Natural killer cell treated with Interleukin-12 subunit alpha and Interleukin-12 subunit beta and Interleukin-15 and Interleukin-18, amount 100 ng/mL, for 72 hours (primary cell): ENCODE results near the gene SORCS2. TPM values are rescaled to one million over a fixed set of nuclear protein-coding genes. Genes with fewer than 3 reads are reported as not detected.

Experiments used
- ATAC-seq, 2 donors: fragments of 150-1000 bp; cut with Tn5 transposase in 1 of 2; sonication (Bioruptor Pico), chemical (Tn5 transposase) in 1 of 2; 2 replicates each; pipeline ENCODE4 v1.10.0; 2021
- DNase-seq: peaks from one replicate; pipeline ENCODE4 v3.0.0; 2022; ENCODE audit warnings: low spot score
- H3K27ac Mint-ChIP-seq, 2 donors: 1 replicate in 1 of 2; 2 replicates in 1 of 2; pipeline ENCODE4 v1.8.0; 2022; ENCODE audit warnings: mixed read lengths in 2 of 2, mild to moderate bottlenecking in 1 of 2, moderate library complexity in 1 of 2
- H3K27me3 Mint-ChIP-seq, 2 donors: 1 replicate in 1 of 2; 2 replicates in 1 of 2; pipeline ENCODE4 v1.8.0; 2022; ENCODE audit warnings: mixed read lengths in 2 of 2
- H3K36me3 Mint-ChIP-seq: one replicate; pipeline ENCODE4 v1.8.0; 2022; ENCODE audit warnings: mixed read lengths
- H3K4me1 Mint-ChIP-seq, 2 donors: 1 replicate in 1 of 2; 2 replicates in 1 of 2; pipeline ENCODE4 v1.8.0; 2022; ENCODE audit warnings: low read depth in 2 of 2, mixed read lengths in 2 of 2, mild to moderate bottlenecking in 1 of 2
- H3K4me3 Mint-ChIP-seq: one replicate; pipeline ENCODE4 v1.8.0; 2022; ENCODE audit warnings: mixed read lengths
- H3K9me3 Mint-ChIP-seq: 2 replicates; pipeline ENCODE4 v1.8.0; 2022; ENCODE audit warnings: mixed read lengths
- total RNA-seq, 2 donors: library from RNA; stranded (reverse); gene quantifications; one replicate each; pipeline ENCODE4 v1.2.3, GENCODE V29; 2022

The SORCS2 gene
- total RNA-seq, 2 donors from 2014 or later, result 0.17 to 0.21 TPM

DNA sequence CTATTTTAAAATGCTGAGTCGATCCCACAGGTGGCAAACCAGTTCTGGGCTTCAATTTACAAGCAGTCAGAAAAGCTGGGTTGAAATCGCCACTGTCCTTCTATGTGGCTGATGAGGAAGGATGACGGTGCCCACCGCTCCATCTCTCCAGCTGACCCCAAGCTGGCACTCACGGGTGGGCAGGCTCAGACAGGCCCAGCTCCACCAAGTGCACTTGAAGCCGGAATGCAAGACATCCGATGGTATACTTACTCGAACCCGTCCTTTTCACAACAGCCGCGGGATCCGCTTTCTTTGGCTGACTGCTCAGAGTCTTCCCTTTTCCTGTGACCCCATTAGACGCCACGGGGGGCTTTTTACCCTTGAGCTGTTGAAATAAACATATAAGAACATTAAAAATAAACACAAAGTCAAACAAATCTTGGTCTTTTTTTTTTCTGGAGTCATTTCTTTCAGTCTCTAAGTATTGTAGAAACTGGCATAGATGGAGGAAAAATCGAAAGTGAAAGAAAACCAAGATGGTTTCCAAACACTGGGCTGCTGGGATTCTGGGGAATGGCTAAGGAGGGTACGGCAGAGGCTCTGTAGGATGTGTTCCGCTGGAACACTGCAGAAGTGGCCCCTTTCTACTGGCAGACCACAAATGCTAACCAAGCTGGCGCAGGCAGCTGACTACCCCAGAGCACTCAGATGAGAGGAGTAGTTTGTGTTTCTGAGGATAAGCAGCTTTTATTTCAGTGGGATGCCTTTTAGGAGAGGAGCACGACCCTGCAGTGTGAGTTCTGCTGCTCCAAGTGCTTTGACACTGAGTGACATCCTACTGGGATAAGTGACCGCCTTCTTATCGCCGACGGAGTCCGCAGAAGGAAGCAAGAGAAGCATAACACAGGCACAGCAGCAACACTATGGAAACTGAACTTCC is 586.4 kb downstream of the SORCS2 start:
- Mint-ChIP-seq H3K4me3 (no peak overlapping the region), H3K27me3 (no peaks in the 10 kb centered on the region), H3K9me3 (no peaks in the 10 kb centered on the region), H3K36me3 (no peaks in the 10 kb centered on the region), H3K27ac (no peak overlapping the region), H3K4me1 (peaks cover 13 to 25% of the 10 kb centered on the region in 2 donors)
- ATAC-seq (no peak), DNase-seq (no peak)

DNA sequence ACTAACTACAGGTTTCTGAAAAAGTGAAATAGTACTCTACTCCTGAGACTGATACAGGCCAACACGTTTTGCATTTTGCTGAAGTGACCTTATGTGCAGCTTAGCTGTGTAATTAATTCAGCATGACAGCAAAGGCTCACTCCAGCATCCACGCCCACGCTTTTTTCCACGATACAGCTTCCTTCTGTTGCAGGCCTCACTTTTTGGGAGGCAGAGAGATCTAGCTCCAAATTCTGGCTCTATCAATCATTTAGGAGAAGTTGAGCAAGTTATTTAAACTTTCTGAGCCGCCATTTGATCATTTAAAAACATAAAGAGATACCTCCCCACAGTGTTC is 587.1 kb downstream of the SORCS2 start:
- Mint-ChIP-seq H3K36me3 (no peaks in the 10 kb centered on the region), H3K27ac (no peak overlapping the region), H3K4me1 (peaks cover 13 to 26% of the 10 kb centered on the region in 2 donors), H3K27me3 (no peaks in the 10 kb centered on the region), H3K4me3 (no peak overlapping the region), H3K9me3 (no peaks in the 10 kb centered on the region)
- DNase-seq, result no peak
- ATAC-seq, result no peak

DNA sequence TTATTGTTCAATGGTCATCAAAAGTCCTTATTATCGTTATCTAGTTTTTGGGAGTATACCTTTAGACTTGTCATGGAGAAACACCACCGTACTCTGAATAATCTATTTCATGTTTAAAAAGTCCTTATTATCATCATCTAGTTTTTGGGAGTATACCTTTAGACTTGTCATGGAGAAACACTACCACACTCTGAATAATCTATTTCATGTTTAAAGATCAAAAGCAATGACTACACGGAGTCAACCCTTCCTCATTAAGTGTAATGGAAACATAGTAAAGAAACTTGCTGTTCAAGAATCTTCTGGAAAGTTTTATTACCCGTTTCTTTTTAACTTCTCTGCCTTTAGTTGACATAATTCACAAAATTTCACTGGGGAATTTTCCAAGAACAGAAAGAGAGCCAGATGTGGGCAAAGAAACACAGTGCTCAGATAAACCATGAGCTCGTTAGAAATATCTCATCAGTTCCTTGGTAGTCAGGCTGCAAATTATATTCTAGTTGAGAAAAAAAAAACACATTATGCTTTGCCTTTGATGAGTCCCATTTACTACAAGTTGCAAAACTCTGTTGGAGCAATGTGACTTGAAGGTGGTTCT is 588.5 kb downstream of the SORCS2 start:
- H3K27ac Mint-ChIP-seq, result peak overlapping the region in 1 of 2 donors; percentile 31
- H3K4me1 Mint-ChIP-seq, result peaks cover 13 to 26% of the 10 kb centered on the region in 2 donors
- no peak overlapping the region for H3K4me3 Mint-ChIP-seq
- H3K36me3 Mint-ChIP-seq, result no peaks in the 10 kb centered on the region
- H3K9me3 Mint-ChIP-seq, result no peaks in the 10 kb centered on the region
- ATAC-seq, result no peak
- DNase-seq, result no peak
- H3K27me3 Mint-ChIP-seq, result no peaks in the 10 kb centered on the region

DNA sequence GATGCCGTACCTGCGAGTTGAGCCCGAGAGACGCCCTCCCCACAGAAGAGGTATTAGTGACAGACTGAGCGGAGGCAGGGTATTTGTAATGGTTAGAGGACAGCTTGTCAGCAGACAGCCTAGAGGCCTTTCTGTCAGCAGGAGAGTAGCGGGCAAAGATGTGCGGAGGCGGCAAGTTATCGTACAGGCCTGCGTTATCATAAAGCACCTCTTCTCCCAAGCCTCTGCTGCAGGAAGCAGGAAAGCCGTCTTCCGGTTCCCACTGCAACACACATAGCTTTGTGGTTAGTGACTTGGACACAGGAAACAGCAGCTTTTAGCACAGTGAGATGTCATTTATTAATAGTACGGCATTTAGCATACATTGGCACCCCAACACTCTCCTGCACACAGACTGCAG is 589.0 kb downstream of the SORCS2 start:
- H3K9me3 Mint-ChIP-seq, result no peaks in the 10 kb centered on the region
- H3K4me3 Mint-ChIP-seq, result no peak overlapping the region
- no peaks in the 10 kb centered on the region for H3K36me3 Mint-ChIP-seq
- no peak for DNase-seq
- ATAC-seq, result no peak
- no peaks in the 10 kb centered on the region for H3K27me3 Mint-ChIP-seq
- H3K4me1 Mint-ChIP-seq, result peaks cover 13 to 26% of the 10 kb centered on the region in 2 donors
- H3K27ac Mint-ChIP-seq, result peak overlapping the region in 1 of 2 donors; percentile 31

DNA sequence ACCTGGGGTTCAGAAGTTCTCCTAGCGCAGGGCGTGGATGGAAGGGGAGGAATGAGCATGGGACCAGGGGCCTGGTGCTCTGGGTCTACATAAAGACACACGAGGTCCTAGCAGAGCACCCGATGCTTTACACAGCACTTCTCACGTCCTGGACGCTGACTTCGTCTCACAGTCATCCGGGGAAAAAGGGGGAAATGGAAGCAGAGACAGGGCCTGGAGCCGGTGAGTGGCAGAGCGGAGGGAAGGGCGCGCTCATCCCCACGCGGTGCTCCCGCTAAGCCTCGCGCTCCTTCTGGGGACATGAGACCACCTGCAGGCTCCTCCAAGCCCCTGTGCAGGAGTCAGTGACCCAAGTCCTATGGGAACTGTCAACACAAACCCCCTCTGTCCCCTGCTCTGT is 589.7 kb downstream of the SORCS2 start:
- no peak for ATAC-seq
- no peak overlapping the region for H3K4me3 Mint-ChIP-seq
- no peaks in the 10 kb centered on the region for H3K27me3 Mint-ChIP-seq
- peaks cover 13 to 26% of the 10 kb centered on the region in 2 donors for H3K4me1 Mint-ChIP-seq
- H3K36me3 Mint-ChIP-seq, result no peaks in the 10 kb centered on the region
- no peak for DNase-seq
- H3K27ac Mint-ChIP-seq, result no peak overlapping the region
- H3K9me3 Mint-ChIP-seq, result no peaks in the 10 kb centered on the region

DNA sequence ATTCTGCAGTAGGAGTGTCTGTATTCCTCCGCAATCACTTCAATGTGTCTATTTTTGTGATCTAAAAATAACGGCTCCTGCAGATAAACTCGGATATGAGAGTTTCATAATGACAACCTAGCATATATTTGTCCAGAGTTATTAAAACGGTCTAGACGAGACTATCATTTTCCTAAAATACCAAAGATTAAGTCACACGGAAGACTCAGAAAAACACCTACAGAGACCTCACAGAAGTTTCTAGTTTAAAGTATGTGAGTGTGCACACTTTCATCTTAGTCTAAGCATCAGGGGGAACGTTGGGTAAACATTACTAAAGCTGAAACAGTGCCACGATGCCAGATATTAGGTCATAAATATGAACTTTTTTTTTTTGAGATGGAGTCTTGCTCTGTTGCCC is 590.4 kb downstream of the SORCS2 start:
- H3K27ac Mint-ChIP-seq, result no peak overlapping the region
- no peaks in the 10 kb centered on the region for H3K9me3 Mint-ChIP-seq
- H3K36me3 Mint-ChIP-seq, result no peaks in the 10 kb centered on the region
- DNase-seq, result no peak
- peaks cover 13 to 26% of the 10 kb centered on the region in 2 donors for H3K4me1 Mint-ChIP-seq
- no peak overlapping the region for H3K4me3 Mint-ChIP-seq
- H3K27me3 Mint-ChIP-seq, result no peaks in the 10 kb centered on the region
- no peak for ATAC-seq

DNA sequence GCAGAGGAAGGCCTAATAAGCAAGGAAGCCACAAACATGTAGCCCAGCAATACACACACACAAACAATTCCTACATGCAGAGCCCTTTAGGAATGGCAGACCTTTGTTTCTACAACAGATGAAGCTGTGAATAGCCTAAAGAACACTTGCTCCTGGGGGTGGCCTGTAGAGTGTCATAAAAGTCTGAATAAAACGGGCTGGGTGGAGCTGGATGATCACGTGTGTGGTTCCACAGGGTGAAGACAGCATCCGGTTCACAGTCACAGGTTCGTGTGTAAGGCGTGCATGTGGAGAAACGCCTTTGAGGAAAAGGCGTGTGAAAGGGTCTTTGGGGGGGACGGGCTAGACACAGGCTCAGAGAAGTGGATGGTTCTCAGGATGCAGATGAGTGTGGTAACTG is 591.2 kb downstream of the SORCS2 start:
- Mint-ChIP-seq H3K27ac (no peak overlapping the region), H3K4me1 (peaks cover 13 to 26% of the 10 kb centered on the region in 2 donors), H3K36me3 (no peaks in the 10 kb centered on the region), H3K27me3 (no peaks in the 10 kb centered on the region), H3K4me3 (no peak overlapping the region), H3K9me3 (no peaks in the 10 kb centered on the region)
- DNase-seq (no peak), ATAC-seq (peak in 1 of 2 donors; percentile 24)

DNA sequence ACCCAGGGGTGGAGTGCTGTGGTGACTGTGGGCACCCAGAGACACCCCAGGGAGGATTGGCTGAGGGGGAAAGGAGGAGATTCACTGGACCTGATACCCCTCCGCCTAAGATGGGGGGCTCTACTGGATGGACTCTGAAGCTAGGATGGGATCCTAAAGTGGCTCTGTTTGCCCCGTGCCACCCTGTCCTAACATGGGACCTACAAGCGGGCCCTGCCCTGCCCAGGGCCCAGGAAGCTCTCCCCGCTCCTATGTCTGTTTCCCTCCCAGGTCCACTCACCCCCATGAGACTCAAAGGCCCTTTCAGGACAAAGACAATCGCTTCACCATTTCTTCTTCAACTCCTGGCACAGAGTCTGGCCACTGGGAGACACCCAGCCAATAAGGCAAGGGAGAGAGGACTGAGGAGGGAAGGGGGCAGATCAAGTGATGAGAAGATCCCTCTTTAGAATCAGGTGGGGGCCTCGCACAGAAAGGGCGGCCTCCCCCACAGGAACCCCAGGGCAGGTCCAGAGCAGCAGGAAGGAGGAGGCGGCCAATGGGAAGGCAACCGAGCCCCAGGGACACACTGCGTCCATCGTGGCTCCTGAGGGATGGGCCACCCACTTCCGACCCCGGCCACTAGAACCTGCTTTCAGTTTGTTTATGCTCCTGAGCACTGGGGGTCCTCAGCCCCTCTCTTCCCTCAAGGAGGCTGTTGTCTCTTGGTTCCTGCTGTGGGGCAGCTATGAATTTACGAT is 592.0 kb downstream of the SORCS2 start:
- Mint-ChIP-seq H3K36me3 (no peaks in the 10 kb centered on the region), H3K4me3 (no peak overlapping the region), H3K4me1 (peaks cover 13 to 26% of the 10 kb centered on the region in 2 donors), H3K9me3 (no peaks in the 10 kb centered on the region), H3K27ac (no peak overlapping the region), H3K27me3 (peaks cover 0 to 2% of the 10 kb centered on the region in 2 donors)
- DNase-seq (no peak), ATAC-seq (no peak)

DNA sequence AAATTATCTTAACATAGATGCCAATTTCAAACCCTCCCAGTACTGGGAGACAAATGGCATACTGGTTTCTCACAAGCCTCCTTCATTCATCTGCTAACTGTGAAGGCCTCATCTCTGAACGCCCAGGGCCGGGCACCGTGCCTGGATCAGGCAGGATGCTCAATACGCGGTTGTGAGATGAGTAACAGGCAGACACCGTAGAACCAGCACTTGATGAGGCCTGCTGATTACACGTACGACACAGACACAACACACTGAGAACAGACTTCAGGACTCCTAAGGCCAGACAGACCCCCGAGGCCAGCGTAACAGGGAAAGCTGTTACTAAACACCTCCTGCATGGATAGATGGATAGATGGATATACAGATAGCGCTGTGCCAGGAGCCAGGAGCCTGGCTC is 592.7 kb downstream of the SORCS2 start:
- Mint-ChIP-seq H3K27ac (no peak overlapping the region), H3K4me1 (peaks cover 13 to 26% of the 10 kb centered on the region in 2 donors), H3K9me3 (no peaks in the 10 kb centered on the region), H3K4me3 (no peak overlapping the region), H3K36me3 (no peaks in the 10 kb centered on the region), H3K27me3 (peaks cover 0 to 9% of the 10 kb centered on the region in 2 donors)
- ATAC-seq (no peak), DNase-seq (no peak)

DNA sequence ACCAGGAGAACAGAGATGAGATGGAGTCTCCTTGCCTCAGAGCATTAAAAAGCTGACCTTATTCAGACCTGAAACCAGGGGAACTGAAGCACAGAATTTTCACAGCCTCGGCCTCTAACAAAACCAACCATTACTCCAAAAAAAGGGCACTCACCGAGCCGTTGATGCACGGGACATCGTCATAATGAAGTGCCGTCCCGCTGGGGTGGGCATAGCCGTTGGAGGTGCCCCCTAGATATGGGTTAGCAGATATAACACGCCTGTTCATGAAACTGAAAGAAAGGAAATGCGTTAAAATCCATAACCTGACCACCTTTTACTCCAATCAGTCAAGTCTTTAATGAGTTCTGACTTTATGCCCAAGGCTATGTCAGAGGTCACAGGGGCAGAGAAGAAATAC is 593.7 kb downstream of the SORCS2 start:
- no peak overlapping the region for H3K4me3 Mint-ChIP-seq
- no peak for DNase-seq
- no peaks in the 10 kb centered on the region for H3K36me3 Mint-ChIP-seq
- no peak for ATAC-seq
- peaks cover 0 to 9% of the 10 kb centered on the region in 2 donors for H3K27me3 Mint-ChIP-seq
- no peak overlapping the region for H3K27ac Mint-ChIP-seq
- peaks cover 13 to 24% of the 10 kb centered on the region in 2 donors for H3K4me1 Mint-ChIP-seq
- H3K9me3 Mint-ChIP-seq, result no peaks in the 10 kb centered on the region

DNA sequence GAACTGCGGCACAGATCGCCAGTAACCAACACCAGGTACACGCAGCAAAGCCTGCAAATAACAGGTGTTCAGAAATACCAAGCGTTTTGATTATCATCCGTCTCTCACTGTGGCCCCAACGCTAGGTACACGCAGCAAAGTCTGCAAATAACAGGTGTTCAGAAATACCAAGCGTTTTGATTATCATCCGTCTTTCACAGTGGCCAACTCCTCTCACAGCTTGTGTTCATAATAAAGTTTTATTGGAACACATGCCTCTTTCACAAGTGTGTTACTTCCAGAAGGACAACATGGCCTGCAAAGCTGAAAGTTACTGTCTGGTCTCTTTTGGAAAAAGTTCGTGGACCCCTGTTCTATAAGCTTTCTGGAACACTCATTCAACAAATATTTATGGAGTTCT is 594.2 kb downstream of the SORCS2 start:
- DNase-seq, result no peak
- no peak overlapping the region for H3K27ac Mint-ChIP-seq
- H3K36me3 Mint-ChIP-seq, result no peaks in the 10 kb centered on the region

DNA sequence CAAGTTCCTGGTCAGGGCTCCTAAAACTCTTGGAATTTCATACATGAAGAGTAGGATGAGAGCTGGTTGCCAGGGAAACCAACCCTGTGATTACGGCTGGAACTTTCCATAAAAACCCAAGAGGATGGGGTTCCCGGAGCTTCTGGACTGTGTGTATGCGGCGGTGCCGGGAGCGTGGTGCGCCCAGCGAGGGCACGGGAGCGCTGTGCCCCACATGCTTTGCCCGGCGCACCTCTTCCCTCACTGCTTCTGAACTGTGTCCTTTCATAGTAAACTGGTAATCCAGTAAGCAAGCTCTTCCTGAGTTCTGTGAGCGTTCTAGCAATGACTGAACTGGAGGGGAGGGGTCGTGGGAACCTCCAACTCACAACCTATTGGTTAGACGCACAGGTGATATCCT is 594.7 kb downstream of the SORCS2 start:
- Mint-ChIP-seq H3K4me1 (peaks cover 2 to 14% of the 10 kb centered on the region in 2 donors), H3K4me3 (no peak overlapping the region)

More for the DNA sequence above, 594.2 kb downstream of the SORCS2 start:
- Mint-ChIP-seq H3K9me3 (no peaks in the 10 kb centered on the region), H3K27me3 (peaks cover 0 to 9% of the 10 kb centered on the region in 2 donors), H3K4me1 (peaks cover 8 to 19% of the 10 kb centered on the region in 2 donors), H3K4me3 (no peak overlapping the region)
- no peak for ATAC-seq

DNA sequence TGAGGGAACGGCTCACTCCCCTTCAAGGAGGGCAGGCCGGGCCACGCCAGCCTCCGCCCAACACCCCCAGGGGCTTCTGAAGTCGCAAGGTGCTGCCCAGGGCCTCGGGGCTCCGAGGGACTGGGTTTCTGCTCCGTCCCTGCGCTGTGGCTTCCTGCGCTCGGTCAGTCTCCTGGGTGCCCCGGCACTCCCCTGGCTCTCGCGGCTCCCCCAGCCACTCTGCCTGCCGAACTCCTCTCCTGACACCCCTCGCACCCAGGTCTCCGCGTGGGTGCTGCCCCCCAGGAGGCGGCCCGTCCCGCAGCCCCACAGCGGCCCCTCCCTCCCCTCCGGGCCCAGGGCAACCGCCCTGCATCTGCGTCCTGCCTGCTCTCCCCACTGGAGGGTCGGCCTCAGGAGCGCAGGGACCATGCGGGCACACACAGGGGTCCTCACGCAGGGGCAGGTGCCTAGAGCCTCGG is 595.4 kb downstream of the SORCS2 start:
- peaks cover 0 to 7% of the 10 kb centered on the region in 2 donors for H3K4me1 Mint-ChIP-seq
- peaks cover 0 to 9% of the 10 kb centered on the region in 2 donors for H3K27me3 Mint-ChIP-seq
- DNase-seq (no peak), ATAC-seq (peak in 1 of 2 donors; percentile 45)
- no peak overlapping the region for H3K4me3 Mint-ChIP-seq
- no peaks in the 10 kb centered on the region for H3K9me3 Mint-ChIP-seq
- no peaks in the 10 kb centered on the region for H3K36me3 Mint-ChIP-seq
- H3K27ac Mint-ChIP-seq, result no peak overlapping the region

More for the DNA sequence above, 594.7 kb downstream of the SORCS2 start:
- DNase-seq, result no peak
- Mint-ChIP-seq H3K27ac (no peak overlapping the region), H3K36me3 (no peaks in the 10 kb centered on the region), H3K9me3 (no peaks in the 10 kb centered on the region), H3K27me3 (peaks cover 0 to 9% of the 10 kb centered on the region in 2 donors)
- ATAC-seq, result no peak
